Bladder microvascular endothelial cell (primary cell): ENCODE results near the gene TCP10L. TPM values are rescaled to one million over a fixed set of nuclear protein-coding genes. Genes with fewer than 3 reads are reported as not detected.

Source experiments
- total RNA-seq: library from RNA; depleted of rRNA; stranded (reverse); fragments of >200 nt; gene quantifications from 2 replicates; pipeline ENCODE4 v1.2.3, GENCODE V29; 2014

TCP10L gene
- total RNA-seq = 0.32 and 0.57 TPM in 2 replicates

GRCh38 chr21:32585042-32585710, at the start of gene TCP10L:
Gene TCP10L, minus strand, starts transcription at chr21:32585523. Its CDS starts 1,219 bp downstream, at chr21:32584304.

GRCh38 chr21:32612075-32612998, 27.0 kb upstream of the TCP10L start, which contains the start of gene CFAP298:
Gene CFAP298, minus strand, starts transcription at chr21:32612377. Its CDS starts 134 bp downstream, at chr21:32612243.

Other genes starting within 250 kb of the TCP10L start
- gene URB1, start 192.5 kb downstream of the TCP10L start, total RNA-seq = 9.7 and 36.3 TPM in 2 replicates
- gene EVA1C, start 172.8 kb downstream of the TCP10L start, total RNA-seq = 13.1 and 33.5 TPM in 2 replicates
- 19.4 and 24.0 TPM in 2 replicates for gene CFAP298, start 26.9 kb upstream of the TCP10L start, total RNA-seq
- gene SYNJ1, start 142.5 kb upstream of the TCP10L start, total RNA-seq = 3.7 and 15.4 TPM in 2 replicates
- 11.3 and 36.3 TPM in 2 replicates for gene PAXBP1, start 186.2 kb upstream of the TCP10L start, total RNA-seq